Hematopoietic multipotent progenitor cell treated with erythropoietin and hydrocortisone succinate and interleukin-3 and kit ligand, for 6 days (in vitro differentiated cells): Measurements from ENCODE around the gene ANKRD11.
"Not testable (repeated sequence)": the region's sequence is repeated elsewhere in the genome, so short reads cannot be mapped to it uniquely, and the experiment has no call there.

Experiments used
- DNase-seq: peaks from one replicate; pipeline ENCODE4 v3.0.0-alpha.2; 2015

Gene ANKRD11

DNA sequence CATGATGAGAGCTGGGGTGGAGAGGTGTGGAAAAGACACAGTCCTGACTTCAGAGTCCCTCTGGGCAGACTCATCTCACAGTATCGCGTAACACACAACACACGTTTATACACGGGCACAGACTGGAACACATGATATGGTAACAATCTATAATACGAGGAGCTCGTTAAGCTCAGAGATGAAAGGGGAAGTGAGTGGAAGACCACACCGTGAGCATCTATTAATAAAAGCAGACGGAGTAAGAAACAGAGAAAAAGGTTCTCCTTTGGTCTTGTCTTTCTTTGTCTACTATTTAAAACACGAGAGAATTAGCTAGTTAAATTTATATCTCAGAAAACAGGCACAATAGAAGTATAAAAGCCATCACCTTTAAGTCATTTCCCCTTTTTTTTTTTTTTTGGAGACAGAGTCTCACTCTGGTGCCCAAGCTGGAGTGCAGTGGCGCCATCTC, 13.5 kb downstream of the ANKRD11 start:
- peak; percentile 60 for DNase-seq

DNA sequence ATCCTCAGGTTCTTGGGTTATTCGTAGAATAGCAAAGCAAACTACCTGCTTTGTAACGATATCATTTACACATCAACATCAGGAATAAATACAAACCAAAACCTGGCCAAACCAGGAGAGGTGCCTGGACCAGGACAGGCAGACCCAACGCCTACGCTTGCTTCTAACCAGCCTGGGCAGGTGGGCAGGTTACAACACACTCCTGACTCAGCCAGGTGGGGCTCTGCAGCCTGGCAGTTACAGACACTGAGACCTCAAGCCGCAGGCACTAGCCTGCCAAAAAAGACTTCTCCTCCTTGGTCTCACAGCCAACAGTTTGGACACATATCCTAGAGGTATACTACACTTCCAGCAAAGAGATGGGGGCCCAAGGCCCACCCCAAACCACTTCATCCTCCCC, 14.0 kb downstream of the ANKRD11 start:
- no peak for DNase-seq

- no peak for DNase-seq
Measured at GRCh38 chr16:89475144-89475543, 15.2 kb downstream of the ANKRD11 start.

DNA sequence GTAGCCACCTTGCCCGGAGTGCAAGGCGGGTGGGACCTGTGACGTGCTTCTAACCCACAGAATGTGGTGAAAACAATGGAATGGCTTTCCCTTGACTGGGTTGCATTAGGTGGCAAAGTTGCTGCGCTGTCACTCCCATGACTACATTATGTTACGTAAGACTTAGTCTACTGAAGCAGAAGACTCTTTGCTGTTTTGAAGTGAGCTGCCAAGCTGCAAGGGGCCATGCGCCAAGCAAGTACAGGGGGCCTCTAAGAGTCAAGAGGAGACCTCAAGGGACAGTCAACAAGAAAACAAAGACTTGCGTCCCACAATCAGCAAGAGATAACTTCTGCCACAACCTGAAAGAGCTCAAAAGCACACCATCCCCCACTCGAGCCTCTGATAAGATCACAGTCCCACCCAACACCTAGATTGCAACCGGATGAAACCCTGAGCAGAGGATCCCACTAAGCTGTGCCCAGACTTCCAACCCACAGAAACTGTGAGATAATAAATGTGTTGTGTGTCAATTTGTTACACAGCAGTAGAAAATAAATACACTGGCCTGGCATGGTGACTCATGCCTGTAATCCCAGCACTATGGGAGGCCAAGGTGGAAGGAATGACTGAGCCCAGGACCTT, 16.5 kb downstream of the ANKRD11 start:
- DNase-seq = peak; percentile 38

DNA sequence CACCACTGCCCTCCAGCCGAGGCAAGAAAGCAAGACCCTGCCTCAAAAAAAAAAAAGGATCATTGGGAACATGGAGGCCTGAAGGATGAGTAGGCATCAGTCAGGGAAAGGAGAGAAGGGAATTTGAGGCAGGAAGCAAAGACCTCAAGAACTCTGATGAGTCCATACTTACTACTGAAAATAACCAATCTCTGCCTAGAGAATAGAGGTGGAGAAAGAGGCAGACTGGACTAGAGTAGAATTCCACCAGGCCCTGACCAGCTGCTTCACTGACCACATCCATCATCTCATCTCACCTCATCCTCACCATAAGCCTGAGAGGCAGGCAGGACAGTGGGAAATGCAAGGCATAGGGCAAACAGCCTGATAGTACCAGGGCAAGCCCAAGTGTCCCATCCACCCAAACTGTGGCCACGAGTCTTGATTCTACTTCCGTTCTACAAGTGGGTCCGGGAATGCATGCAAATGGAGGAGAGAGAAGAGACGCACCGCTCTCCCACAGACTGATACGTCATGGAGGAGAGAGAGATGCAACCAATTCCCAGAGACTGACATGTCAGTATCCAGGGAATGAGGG, 17.1 kb downstream of the ANKRD11 start:
- no peak for DNase-seq

DNA sequence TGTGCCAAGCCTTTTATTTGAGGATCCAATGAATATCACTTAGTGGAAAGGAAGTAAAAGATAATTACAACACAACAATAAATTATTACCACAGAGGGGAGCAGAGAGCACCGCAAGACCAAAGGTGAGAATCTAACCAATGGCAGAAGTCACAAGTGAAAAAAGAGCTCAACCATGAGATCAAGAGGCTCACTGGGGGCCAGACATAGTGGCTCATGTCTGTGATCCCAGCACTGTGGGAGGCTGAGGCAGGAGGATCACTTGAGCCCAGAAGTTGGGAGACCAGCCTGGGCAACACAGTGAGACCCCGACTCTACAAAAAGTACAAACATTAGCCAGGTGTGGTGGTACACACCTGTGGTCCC, 17.7 kb downstream of the ANKRD11 start:
- no peak for DNase-seq

- DNase-seq = no peak
Measured at GRCh38 chr16:89467382-89467781, 23.0 kb downstream of the ANKRD11 start.

DNA sequence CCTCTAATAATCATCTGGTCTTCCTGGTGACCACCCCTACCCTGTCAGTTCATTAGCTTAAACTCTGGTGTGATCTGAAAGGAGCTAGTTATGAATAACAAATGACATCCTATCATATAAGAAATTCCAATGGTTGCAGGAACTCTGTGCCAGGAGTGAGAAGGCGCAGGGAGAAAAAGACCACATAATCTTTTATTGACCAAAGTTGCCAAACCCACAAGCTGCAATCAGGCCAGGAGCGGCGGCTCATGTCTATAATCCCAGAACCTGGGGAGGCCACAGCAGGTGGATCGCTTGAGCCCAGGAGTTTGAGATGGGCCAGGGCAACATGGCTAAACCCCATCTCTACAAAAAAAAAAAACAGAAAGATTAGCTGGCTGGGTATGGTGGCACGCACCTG, 23.4 kb downstream of the ANKRD11 start:
- DNase-seq = no peak

GRCh38 chr16:89463312-89463711, 27.0 kb downstream of the ANKRD11 start:
- not testable (repeated sequence) for DNase-seq

DNA sequence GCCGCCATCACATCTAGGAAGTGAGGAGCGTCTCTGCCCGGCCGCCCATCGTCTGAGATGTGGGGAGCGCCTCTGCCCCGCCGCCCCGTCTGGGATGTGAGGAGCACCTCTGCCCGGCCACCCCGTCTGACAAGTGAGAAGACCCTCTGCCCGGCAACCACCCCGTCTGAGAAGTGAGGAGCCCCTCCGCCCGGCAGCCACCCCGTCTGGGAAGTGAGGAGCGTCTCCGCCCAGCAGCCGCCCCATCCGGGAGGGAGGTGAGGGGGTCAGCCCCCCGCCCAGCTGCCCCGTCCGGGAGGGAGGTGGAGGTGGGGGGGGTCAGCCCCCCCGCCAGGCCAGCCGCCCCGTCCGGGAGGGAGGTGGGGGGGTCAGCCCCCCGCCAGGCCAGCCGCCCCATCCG, 27.7 kb downstream of the ANKRD11 start:
- not testable (repeated sequence) for DNase-seq

GRCh38 chr16:89461890-89462289, 28.5 kb downstream of the ANKRD11 start:
- not testable (repeated sequence) for DNase-seq

GRCh38 chr16:89460556-89460955, 29.8 kb downstream of the ANKRD11 start:
- no peak for DNase-seq

- no peak for DNase-seq
Measured at GRCh38 chr16:89458967-89459366, 31.4 kb downstream of the ANKRD11 start.

GRCh38 chr16:89458551-89458950, 31.8 kb downstream of the ANKRD11 start:
- DNase-seq = no peak

- DNase-seq = no peak
Measured at GRCh38 chr16:89456419-89456959, 33.9 kb downstream of the ANKRD11 start.

DNA sequence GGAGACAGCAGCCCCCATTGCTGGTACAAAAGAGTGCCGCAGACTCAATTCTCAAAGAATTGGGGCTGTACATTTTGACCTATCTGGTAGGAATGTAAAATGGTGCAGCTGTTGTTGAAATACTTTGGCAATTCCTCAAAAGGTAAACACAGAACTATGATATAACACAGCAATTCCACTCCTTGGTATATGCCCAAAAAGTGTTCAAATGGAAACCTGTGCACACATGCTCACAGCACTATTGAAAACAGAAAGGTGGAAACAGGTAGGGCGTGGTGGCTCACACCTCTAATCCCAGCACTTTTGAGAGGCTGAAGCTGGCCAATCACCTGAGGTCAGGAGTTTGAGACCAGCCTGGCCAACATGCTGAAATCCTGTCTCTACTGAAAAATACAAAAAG, 34.7 kb downstream of the ANKRD11 start:
- DNase-seq = no peak

- no peak for DNase-seq
Measured at GRCh38 chr16:89455178-89455577, 35.2 kb downstream of the ANKRD11 start.

- not testable (repeated sequence) for DNase-seq
Measured at GRCh38 chr16:89454378-89455125, 35.8 kb downstream of the ANKRD11 start.

GRCh38 chr16:89453501-89454321, 36.6 kb downstream of the ANKRD11 start:
- peak; percentile 57 for DNase-seq

GRCh38 chr16:89452925-89453324, 37.4 kb downstream of the ANKRD11 start:
- DNase-seq = no peak

DNA sequence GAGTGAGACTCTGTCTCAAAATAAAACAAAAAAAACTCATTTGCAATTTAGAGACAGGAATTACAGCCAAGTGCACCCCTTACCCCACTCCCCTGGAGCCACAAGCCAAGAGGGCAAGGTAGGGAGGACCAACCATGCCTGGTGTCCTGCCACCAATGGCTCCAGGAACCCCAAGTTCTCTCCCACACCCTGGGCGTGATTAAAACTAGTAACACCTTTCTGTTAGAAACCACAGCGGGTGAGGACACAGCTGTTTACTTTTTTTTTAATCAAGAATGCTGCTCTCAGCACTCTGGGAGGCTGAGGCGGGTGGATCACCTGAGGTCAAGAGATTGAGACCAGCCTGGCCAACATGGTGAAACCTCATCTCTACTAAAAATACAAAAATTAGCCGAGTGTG, 38.1 kb downstream of the ANKRD11 start:
- no peak for DNase-seq

- DNase-seq = no peak
Measured at GRCh38 chr16:89450537-89450936, 39.8 kb downstream of the ANKRD11 start.

DNA sequence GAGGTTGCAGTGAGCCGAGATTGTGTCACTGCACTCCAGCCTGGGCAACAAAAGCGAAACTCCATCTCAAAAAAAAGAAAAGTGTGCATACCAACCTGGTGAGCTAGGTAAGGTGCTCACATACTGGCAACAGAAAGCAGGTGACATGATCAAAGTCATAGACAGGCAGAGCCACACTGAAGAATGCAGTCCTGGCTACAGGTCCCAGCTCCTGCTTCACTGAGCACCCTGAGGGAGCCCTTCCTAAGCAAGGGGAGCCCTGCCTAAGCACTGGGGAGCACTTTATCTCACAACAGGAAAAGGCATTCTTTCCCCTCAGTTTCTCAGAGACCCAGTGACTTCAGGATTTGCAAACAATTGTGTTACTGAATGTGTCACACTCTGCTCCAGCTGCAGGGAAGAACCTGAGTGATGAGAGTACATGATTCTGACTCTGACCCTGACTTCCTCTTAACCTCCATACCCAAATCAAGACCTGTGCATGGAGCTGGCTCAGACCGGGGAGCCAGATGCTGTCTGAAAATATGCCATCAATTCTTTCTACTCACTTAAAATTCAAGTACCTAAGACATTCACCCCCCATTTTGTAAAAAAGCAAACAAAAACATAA, 40.5 kb downstream of the ANKRD11 start:
- DNase-seq = no peak
